Kidney (tissue), 14 donors: ENCODE results near the gene RERE. TPM values are rescaled to one million over a fixed set of nuclear protein-coding genes. Genes with fewer than 3 reads are reported as not detected.
A peak's percentile ranks its signal among the peaks of the same experiment; 100 is the strongest.

Source experiments
- DNase-seq, 5 donors: peaks; one replicate each; pipeline ENCODE4 v3.0.0-alpha.2; 2013 to 2020
- FAIRE-seq: peaks from 2 replicates; lab custom pipeline; 2012; peaks lifted over from hg19 to GRCh38; lab: Jason Lieb, UNC
- H3K27ac ChIP-seq, 2 donors: one replicate each; pipeline ENCODE4 v1.7.0; 2013; ENCODE audit warnings: low read depth in 2 of 2, low read length in 2 of 2, inconsistent platforms in 1 of 2
- H3K27me3 ChIP-seq: one replicate; pipeline ENCODE4 v1.7.1; 2013; ENCODE audit warnings: low read length, inconsistent platforms; ENCODE audit not compliant: control insufficient read depth, insufficient read depth
- H3K36me3 ChIP-seq, 3 donors: one replicate each; pipeline versions ENCODE4 v1.7.0 to v1.7.1; 2013; ENCODE audit warnings: low read length in 3 of 3, control low read depth in 1 of 3, inconsistent platforms in 1 of 3; ENCODE audit not compliant: insufficient read depth in 3 of 3, control insufficient read depth in 2 of 3
- H3K4me1 ChIP-seq, 3 donors: one replicate each; pipeline versions ENCODE4 v1.7.0 to v1.7.1; 2013; ENCODE audit warnings: low read length in 3 of 3, inconsistent platforms in 1 of 3, low read depth in 1 of 3; ENCODE audit not compliant: control insufficient read depth in 2 of 3, insufficient read depth in 2 of 3
- H3K4me3 ChIP-seq, 3 donors: one replicate each; pipeline versions ENCODE4 v1.7.0 to v1.8.1; 2013; ENCODE audit warnings: low read length in 3 of 3, control low read depth in 1 of 3, inconsistent platforms in 1 of 3
- H3K9ac ChIP-seq, 3 donors: one replicate each; pipeline versions ENCODE4 v1.7.0 to v1.7.1; 2013; ENCODE audit warnings: low read length in 3 of 3, control low read depth in 1 of 3, inconsistent platforms in 1 of 3
- H3K9me3 ChIP-seq, 3 donors: one replicate each; pipeline versions ENCODE4 v1.7.0 to v1.7.1; 2013; ENCODE audit warnings: low read length in 3 of 3, control low read depth in 1 of 3, inconsistent platforms in 1 of 3; ENCODE audit not compliant: control insufficient read depth in 2 of 3, insufficient read depth in 1 of 3
- intact Hi-C: fragments of 100-400 bp; cut with DNase I; formaldehyde crosslinking; loops from one replicate; pipeline ENCODE4 v1.11.1; 2022
- polyA plus RNA-seq: library from polyadenylated mRNA; stranded (reverse); fragments of 350-450 nt; fragmentation: Illumina TruSeq; extraction: RNeasy Lipid Tissue Mini Kit (QIAGEN cat#74804); gene quantifications from one replicate; pipeline ENCODE4 v1.2.3, GENCODE V29; 2014; ENCODE audit warnings: low read depth, low replicate concordance; ENCODE audit not compliant: insufficient read depth
- total RNA-seq: library from RNA; stranded (reverse); fragmentation: NEBNext Ultra II Directional; extraction: Animal tissue kit (Norgen Biotek cat#: 25700); gene quantifications from one replicate; pipeline ENCODE4 v1.2.1, GENCODE V29; 2021
- TF ChIP-seq, protein P1 (sequence below): IDR thresholded peaks from 3 replicates; pipeline ENCODE4 v1.5.1; 2012; ENCODE audit warnings: mild to moderate bottlenecking, moderate library complexity, borderline replicate concordance; ENCODE audit not compliant: insufficient read depth; ENCODE audit errors: extremely low read depth
- donor health status: control.
- donor health status: control.
- donor health status: control.
- donor health status: control.
- donor health status: control.
- donor health status: DM: yes; HTN: yes; CAD: no.
- donor health status: Normal renal cell carcinoma (clear cell type).

The RERE gene
- total and polyA plus RNA-seq, 2 donors from 2014 or later = 37.2 to 176 TPM

DNA sequence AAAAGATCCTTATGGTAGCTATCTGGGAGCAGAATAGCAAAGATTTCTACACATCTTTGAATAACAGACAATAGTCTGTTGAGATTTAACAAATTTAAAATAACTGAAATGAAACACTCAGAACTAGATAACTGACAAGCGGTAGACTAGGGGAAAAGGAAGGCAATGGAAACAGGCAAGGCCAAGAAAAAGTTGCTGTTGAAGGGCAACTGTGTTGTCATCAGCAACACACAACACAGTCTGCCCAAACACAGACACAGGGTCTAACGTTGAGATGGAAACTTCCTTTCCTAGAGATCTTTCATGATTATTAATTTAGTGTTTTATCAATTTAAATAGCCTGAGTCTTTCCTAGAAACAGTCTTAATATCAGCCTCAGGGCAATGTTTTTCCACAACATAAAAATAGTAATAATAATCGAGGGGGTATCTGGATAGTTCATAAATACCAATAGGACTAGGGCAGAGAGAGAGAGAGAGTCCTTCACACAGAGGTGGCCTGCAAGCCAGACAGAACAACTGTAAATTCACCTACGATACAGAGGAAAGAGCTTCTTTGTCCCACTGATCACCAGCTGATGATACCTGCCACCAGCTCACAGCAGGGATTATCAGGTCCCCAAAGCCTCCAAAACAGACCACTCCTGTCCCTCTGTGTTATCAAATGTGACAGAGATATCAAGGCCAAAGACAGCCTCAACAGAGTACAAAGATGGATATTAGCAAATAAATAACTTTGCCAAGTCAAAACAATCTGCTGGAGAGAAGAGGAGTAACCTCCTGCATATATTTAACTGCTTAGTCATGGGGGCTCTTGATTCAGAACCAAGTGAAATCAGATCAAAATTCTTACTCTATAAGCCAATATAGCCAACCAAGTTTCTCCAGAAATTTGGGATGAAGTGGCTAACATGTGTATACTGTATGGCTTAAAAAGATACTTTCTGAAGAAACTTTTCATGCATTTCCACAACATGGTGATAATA, 254.3 kb downstream of the RERE start:
- Histone ChIP-seq H3K36me3 (no peaks in the 10 kb centered on the region), H3K4me3 (no peak overlapping the region), H3K9me3 (no peaks in the 10 kb centered on the region), H3K27ac (no peak overlapping the region), H3K27me3 (no peaks in the 10 kb centered on the region), H3K4me1 (peaks cover 0 to 29% (median 8%) of the 10 kb centered on the region in 3 donors), H3K9ac (no peak overlapping the region)
- DNase-seq (no peak), FAIRE-seq (no peak)
- intact Hi-C loops = no loop called here
- TF ChIP-seq, protein P1, sequence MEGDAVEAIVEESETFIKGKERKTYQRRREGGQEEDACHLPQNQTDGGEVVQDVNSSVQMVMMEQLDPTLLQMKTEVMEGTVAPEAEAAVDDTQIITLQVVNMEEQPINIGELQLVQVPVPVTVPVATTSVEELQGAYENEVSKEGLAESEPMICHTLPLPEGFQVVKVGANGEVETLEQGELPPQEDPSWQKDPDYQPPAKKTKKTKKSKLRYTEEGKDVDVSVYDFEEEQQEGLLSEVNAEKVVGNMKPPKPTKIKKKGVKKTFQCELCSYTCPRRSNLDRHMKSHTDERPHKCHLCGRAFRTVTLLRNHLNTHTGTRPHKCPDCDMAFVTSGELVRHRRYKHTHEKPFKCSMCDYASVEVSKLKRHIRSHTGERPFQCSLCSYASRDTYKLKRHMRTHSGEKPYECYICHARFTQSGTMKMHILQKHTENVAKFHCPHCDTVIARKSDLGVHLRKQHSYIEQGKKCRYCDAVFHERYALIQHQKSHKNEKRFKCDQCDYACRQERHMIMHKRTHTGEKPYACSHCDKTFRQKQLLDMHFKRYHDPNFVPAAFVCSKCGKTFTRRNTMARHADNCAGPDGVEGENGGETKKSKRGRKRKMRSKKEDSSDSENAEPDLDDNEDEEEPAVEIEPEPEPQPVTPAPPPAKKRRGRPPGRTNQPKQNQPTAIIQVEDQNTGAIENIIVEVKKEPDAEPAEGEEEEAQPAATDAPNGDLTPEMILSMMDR = no peak

DNA sequence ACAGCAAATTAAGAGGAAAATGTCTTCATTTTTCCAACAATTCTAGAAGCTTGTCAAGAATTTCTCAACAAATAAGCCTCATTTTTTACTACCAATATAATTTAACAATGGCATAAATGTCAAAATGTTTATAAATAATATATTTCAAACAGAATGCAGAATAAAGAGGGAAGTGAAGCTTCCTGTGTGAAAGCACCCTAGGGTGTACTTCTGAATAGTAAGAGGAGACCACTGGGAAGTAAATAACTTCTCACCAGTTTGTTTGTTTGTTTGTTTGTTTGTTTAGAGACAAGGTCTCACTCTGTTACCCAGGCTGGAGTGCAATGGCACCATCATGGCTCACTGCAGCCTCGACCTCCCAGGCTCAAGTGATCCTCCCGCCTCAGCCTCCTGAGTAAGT, 255.2 kb downstream of the RERE start:
- no peaks in the 10 kb centered on the region for H3K36me3 ChIP-seq
- H3K27me3 ChIP-seq = no peaks in the 10 kb centered on the region
- DNase-seq = no peak
- no peak for FAIRE-seq
- H3K27ac ChIP-seq = no peak overlapping the region
- H3K4me3 ChIP-seq = no peak overlapping the region
- intact Hi-C loops = no loop called here
- no peak overlapping the region for H3K9ac ChIP-seq
- H3K9me3 ChIP-seq = no peaks in the 10 kb centered on the region
- H3K4me1 ChIP-seq = peaks cover 0 to 29% (median 8%) of the 10 kb centered on the region in 3 donors
- TF ChIP-seq, protein P1 = no peak

DNA sequence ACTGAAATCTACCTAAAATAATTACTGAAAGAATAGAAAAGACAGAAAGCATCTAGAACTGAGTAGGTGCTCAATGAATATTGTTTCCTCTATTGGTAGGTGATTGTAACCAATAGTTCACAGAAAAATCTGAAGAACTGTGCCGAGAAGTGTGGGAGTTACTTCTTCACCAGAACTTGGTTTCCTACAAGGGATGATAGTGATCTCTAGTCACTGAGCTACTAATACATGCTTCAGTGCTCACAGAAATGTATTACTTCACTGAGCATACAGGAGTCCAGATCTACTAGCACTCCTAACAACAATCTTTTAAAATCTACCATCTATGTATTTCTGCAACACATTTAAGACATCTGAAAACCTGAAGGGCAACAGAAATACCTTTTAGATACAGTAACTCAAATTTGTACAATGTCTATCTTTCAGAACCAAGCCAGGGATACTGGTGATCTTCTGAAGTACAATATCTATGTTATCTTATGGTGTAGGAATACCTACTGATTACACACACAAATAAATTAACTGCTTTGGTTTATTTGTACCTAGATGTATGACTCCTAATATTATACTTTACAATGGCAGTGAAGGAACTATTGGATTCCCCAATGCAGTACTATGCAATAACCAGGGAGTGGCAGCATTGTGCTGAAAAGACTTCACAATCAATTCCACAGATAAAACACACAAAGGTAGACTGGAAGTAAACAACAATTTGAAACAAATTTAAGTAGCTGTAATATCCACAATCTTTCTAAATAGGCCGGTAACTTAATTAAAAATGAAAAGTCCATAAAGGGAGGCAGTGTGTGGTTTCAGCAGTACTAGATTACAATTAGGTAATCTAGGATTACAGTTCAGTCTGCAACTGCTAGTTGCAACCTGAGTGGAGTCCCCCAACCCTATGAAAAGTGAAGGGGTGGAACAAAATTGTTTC, 256.6 kb downstream of the RERE start:
- Histone ChIP-seq H3K4me1 (peaks cover 0 to 29% (median 8%) of the 10 kb centered on the region in 3 donors), H3K27ac (peak overlapping the region; percentile 2 to 19), H3K9me3 (no peaks in the 10 kb centered on the region), H3K36me3 (peaks cover 0 to 2% (median 0%) of the 10 kb centered on the region in 3 donors), H3K27me3 (no peaks in the 10 kb centered on the region), H3K4me3 (peak overlapping the region in 1 of 3 donors; percentile 19), H3K9ac (peak overlapping the region in 1 of 3 donors; percentile 10)
- peak in 2 of 5 donors; percentile 68 to 78 for DNase-seq
- peak; percentile 51 for FAIRE-seq
- TF ChIP-seq, protein P1 = peak; percentile 88
- intact Hi-C loops = no loop called here
